DMS153 treated with DMSO at 0.1 percent for 48 hours (cell line): ENCODE results near the gene EMX2.

Experiments
- DNase-seq: peaks from one replicate; lab custom pipeline; 2025; ENCODE audit not compliant: unreplicated experiment; lab: John Stamatoyannopoulos, UW

Gene EMX2

GRCh38 chr10:117596706-117597105 lies 54.2 kb downstream of the EMX2 start:
- DNase-seq = no peak

- DNase-seq = no peak
These were observed 54.7 kb downstream of the EMX2 start for GRCh38 chr10:117597216-117597615.
